Adrenal gland (tissue), 12 donors: ENCODE data around the gene FXYD1. TPM values are rescaled to one million over a fixed set of nuclear protein-coding genes. Genes with fewer than 3 reads are reported as not detected.
"Not testable (repeated sequence)": the region's sequence is repeated elsewhere in the genome, so short reads cannot be mapped to it uniquely, and the experiment has no call there.

ENCODE experiments used
- DNase-seq, 7 donors: peaks; one replicate each; pipeline ENCODE4 v3.0.0-alpha.2; 2019 to 2020
- H3K27ac ChIP-seq, 5 donors: fragments of 200-600 bp; sonication (generic) in 4 of 5; 1 replicate in 3 of 5; 2 replicates in 2 of 5; pipeline versions ENCODE4 v1.5.1 to v1.8.0; 2016 to 2020; ENCODE audit warnings: mild to moderate bottlenecking in 1 of 5
- H3K27me3 ChIP-seq: fragments of 200-600 bp; 2 replicates; pipeline ENCODE4 v1.8.0; 2021
- H3K36me3 ChIP-seq, 2 donors: fragments of 200-600 bp; replicated peaks in 1 of 2; 1 replicate in 1 of 2; 2 replicates in 1 of 2; pipeline versions ENCODE4 v1.5.1 to v1.8.0; 2018 to 2022
- H3K4me1 ChIP-seq, 2 donors: fragments of 200-600 bp; replicated peaks in 1 of 2; 1 replicate in 1 of 2; 2 replicates in 1 of 2; pipeline versions ENCODE4 v1.5.1 to v1.8.0; 2018 to 2021
- H3K4me3 ChIP-seq, 4 donors: fragments of 200-600 bp; sonication (generic) in 3 of 4; one replicate each; pipeline ENCODE4 v1.5.1; 2016 to 2018
- H3K9me3 ChIP-seq, 3 donors: fragments of 200-600 bp; sonication (generic) in 1 of 3; replicated peaks in 1 of 3; 1 replicate in 2 of 3; 2 replicates in 1 of 3; pipeline versions ENCODE4 v1.5.1 to v1.8.0; 2016 to 2021
- CTCF ChIP-seq, 6 experiments: fragments of 450-650 bp in 4 of 6; fragments of 200-600 bp in 2 of 6; sonication (generic) in 1 of 6; IDR thresholded peaks; 1 replicate in 5 of 6; 2 replicates in 1 of 6; pipeline versions ENCODE4 v1.5.1 to v1.8.0; 2016 to 2021; ENCODE audit warnings: antibody characterized with exemption in 6 of 6, mild to moderate bottlenecking in 2 of 6, moderate library complexity in 1 of 6
- POLR2A ChIP-seq, 2 donors: fragments of 450-650 bp; IDR thresholded peaks; one replicate each; pipeline ENCODE4 v1.6.1; 2017; ENCODE audit warnings: antibody characterized with exemption in 2 of 2, mild to moderate bottlenecking in 2 of 2, moderate library complexity in 1 of 2
- WGBS, 4 donors: extraction: QIAGEN DNeasy Blood & Tissue Kit in 2 of 4; methylation state at CpG; one replicate each; pipeline versions ENCODE4 v1.1.5 to v1.1.7; 2013 to 2017; 5-methylcytosine and 5-hydroxymethylcytosine counted together
- intact Hi-C, 2 donors: fragments of 100-400 bp; cut with DNase I; formaldehyde crosslinking; loops; one replicate each; pipeline versions ENCODE4 v1.14.1 to v1.15.0; 2022 to 2023
- polyA plus RNA-seq, 3 donors: library from polyadenylated mRNA; stranded (reverse); fragments of 200-250 nt in 2 of 3; fragments of 350-450 nt in 1 of 3; fragmentation: Illumina TruSeq in 1 of 3; extraction: RNeasy Lipid Tissue Mini Kit (QIAGEN cat#74804) in 1 of 3; gene quantifications; one replicate each; pipeline ENCODE4 v1.2.3, GENCODE V29; 2013 to 2014
- total RNA-seq, 9 donors: library from RNA; depleted of rRNA in 4 of 9; stranded (reverse); fragments of >200 nt in 4 of 9; fragments of 120-200 nt in 1 of 9; fragmentation: NEBNext Ultra II Directional in 1 of 9; extraction: Animal tissue kit (Norgen Biotek cat#: 25700) in 1 of 9; gene quantifications; one replicate each; pipeline versions ENCODE4 v1.1.0 to v1.2.4, GENCODE V29; 2013 to 2023
- donor health status: healthy with polysubstance abuse.
- donor health status: Bipolar disorder and iron deficiency.
- donor health status: DM: yes; HTN: yes; CAD: no.
- donor health status: DM: no; HTN: no; CAD: no.
- donor health status: DM: no; HTN: no; CAD: no.
- donor health status: DM: yes; HTN: yes; CAD: no.

FXYD1 gene
- total and polyA plus RNA-seq, 12 donors: 2.0 to 58.6 (median 9.4) TPM; not detected in 1

DNA sequence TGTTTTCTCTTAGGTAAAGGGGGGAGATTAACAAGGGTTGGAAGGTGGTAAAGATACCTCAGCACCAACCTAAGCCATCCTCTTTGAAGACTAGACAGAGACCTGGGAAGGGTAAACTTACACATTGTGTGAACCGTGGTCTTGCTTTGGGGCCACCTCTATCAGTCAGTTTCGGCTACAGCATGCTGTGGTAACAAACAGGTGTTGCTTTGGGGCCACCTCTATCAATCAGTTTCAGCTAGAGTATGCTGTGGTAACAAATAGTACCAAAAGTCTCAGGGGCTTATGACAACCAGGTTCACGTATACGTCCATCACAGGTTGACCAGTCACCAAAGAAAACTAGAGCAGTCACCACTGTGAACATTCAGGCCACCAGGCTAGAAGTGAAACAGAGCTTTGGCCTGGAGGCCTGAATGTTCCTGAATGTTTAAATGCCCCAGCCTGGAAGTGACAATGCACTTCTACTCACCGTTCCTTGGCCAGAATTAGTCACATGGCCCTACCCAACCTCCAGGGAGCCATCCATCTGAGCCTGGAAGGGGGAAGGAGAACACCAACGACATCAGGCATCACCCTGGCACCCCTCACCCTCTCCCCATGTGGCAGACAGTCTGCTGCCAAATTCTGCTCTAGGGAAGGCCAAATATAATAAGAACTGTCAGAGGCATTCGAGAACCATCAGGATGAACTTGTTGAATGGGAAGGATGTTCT is 8.3 kb downstream of the FXYD1 start:
- WGBS, 4 donors: 78 to 88% (median 80%) methylated on average over 7 of the region's 7 CpGs
- Histone ChIP-seq H3K9me3 (no peaks in the 10 kb centered on the region), H3K4me3 (no peak overlapping the region), H3K27ac (no peak overlapping the region), H3K36me3 (no peaks in the 10 kb centered on the region), H3K4me1 (peaks cover 0 to 9% of the 10 kb centered on the region in 2 donors), H3K27me3 (peaks cover 4% of the 10 kb centered on the region)
- no peak for TF ChIP-seq CTCF (IDR thresholded peaks at IDR 0.05)
- TF ChIP-seq POLR2A (IDR thresholded peaks at IDR 0.05): no peak
- intact Hi-C loops: no loop called here
- DNase-seq: no peak

DNA sequence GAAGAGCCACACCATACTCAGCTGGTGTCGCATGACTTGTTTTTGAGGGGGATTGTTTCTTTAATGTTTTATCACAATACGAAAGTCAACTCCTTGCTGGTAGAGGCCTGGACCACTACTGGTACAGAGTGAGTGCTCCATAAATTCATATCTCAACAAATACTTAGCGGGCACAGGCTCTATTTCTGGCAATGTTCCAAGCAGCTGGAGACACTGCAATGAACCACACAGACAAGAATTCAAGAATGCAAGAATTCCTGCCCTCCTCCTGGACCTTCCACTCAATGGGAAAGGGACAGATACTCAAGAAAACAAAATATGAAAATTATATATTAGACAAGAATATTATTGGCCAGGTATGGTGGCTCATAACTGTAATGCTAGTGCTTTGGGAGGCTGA is 10.8 kb downstream of the FXYD1 start:
- peaks cover 8% of the 10 kb centered on the region for H3K27me3 ChIP-seq

GRCh38 chr19:35150445-35150844 is 11.8 kb downstream of the FXYD1 start:
- TF ChIP-seq CTCF (IDR thresholded peaks at IDR 0.05) (no peak), POLR2A (IDR thresholded peaks at IDR 0.05) (no peak)
- intact Hi-C loops: no loop called here
- Histone ChIP-seq H3K4me1 (peaks cover 6 to 14% of the 10 kb centered on the region in 2 donors), H3K9me3 (no peaks in the 10 kb centered on the region), H3K4me3 (no peak overlapping the region), H3K36me3 (no peaks in the 10 kb centered on the region), H3K27ac (no peak overlapping the region), H3K27me3 (peaks cover 9% of the 10 kb centered on the region)
- DNase-seq: no peak
- 55 to 78% (median 74%) methylated on average over 2 of the region's 2 CpGs for WGBS, 4 donors

More for the DNA sequence above, 10.8 kb downstream of the FXYD1 start:
- WGBS, 4 donors: 78 to 93% (median 85%) methylated on average over 3 of the region's 3 CpGs
- no peak for DNase-seq
- no peak overlapping the region for H3K4me3 ChIP-seq
- H3K4me1 ChIP-seq: peaks cover 2 to 8% of the 10 kb centered on the region in 2 donors
- no peaks in the 10 kb centered on the region for H3K36me3 ChIP-seq
- TF ChIP-seq CTCF (IDR thresholded peaks at IDR 0.05): no peak
- TF ChIP-seq POLR2A (IDR thresholded peaks at IDR 0.05): no peak
- intact Hi-C loops: no loop called here
- H3K27ac ChIP-seq: no peak overlapping the region
- H3K9me3 ChIP-seq: no peaks in the 10 kb centered on the region

DNA sequence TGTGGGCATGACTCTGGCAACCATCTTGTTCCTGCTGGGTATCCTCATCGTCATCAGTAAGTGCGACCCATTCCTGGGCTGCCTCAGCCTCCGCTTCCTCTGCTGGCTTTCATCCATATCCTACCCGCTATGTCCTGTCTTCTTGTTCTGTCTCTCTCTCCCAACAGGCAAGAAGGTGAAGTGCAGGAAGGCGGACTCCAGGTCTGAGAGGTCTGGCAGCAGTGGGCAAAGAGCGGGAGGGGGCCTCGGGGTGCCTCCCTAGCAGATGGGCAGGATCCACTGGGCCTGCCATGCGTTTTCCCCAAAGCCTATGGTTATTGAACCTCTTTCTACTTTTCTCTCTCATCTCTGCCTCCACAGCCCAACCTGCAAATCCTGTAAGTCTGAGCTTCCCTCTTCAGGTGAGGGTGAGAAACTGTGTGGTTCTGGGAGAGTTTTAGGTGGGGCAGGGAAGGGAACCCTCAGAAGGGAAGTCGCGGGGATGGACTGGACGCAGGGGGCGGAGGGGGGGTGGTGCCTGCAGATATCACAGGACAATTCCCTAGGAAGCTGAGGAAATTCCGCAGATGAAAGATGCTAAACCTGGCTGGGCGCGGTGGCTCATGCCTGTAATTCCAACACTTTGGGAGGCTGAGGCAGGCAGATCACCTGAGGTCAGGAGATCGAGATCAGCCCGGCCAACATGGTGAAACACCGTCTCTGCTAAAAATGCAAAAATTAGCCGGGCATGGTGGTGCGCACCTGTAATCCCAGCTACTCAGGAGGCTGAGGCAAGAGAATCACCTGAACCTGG is 12.8 kb downstream of the FXYD1 start:
- peaks cover 6 to 18% of the 10 kb centered on the region in 2 donors for H3K4me1 ChIP-seq
- no peaks in the 10 kb centered on the region for H3K9me3 ChIP-seq
- no peak overlapping the region for H3K27ac ChIP-seq
- WGBS, 4 donors: 84 to 90% (median 87%) methylated on average over 20 of the region's 20 CpGs
- H3K27me3 ChIP-seq: peaks cover 13% of the 10 kb centered on the region
- intact Hi-C loops: no loop called here
- H3K36me3 ChIP-seq: no peaks in the 10 kb centered on the region
- no peak for DNase-seq
- H3K4me3 ChIP-seq: no peak overlapping the region
- TF ChIP-seq POLR2A (IDR thresholded peaks at IDR 0.05): no peak
- no peak for TF ChIP-seq CTCF (IDR thresholded peaks at IDR 0.05)

GRCh38 chr19:35153129-35153522 is 14.5 kb downstream of the FXYD1 start:
- H3K27me3 ChIP-seq: peaks cover 13% of the 10 kb centered on the region
- H3K27ac ChIP-seq, DNase-seq, H3K9me3 ChIP-seq, H3K4me3 ChIP-seq, intact Hi-C loops: not testable (repeated sequence)
- 64 to 85% (median 74%) methylated on average over 10 of the region's 10 CpGs for WGBS, 4 donors
- H3K4me1 ChIP-seq: peaks cover 6 to 18% of the 10 kb centered on the region in 2 donors
- peaks cover 0 to 10% of the 10 kb centered on the region in 2 donors for H3K36me3 ChIP-seq
